ENCODE measurements around the gene RAPGEF1.

- TF ChIP-seq POLR2AphosphoS5 (IDR thresholded peaks at IDR 0.05; ENCODE audit: insufficient read depth in 1 of 2, low read depth in 1 of 2) (no peak), CTCF (IDR thresholded peaks at IDR 0.05) (no peak)
These were observed 36.2 kb upstream of the RAPGEF1 start for GRCh38 chr9:131776036-131776435.

Measured in vagina (tissue), 2 donors.